ENCODE data around the gene MFSD2B. TPM values are rescaled to one million over a fixed set of nuclear protein-coding genes. Genes with fewer than 3 reads are reported as not detected.

Gene MFSD2B, protein sequence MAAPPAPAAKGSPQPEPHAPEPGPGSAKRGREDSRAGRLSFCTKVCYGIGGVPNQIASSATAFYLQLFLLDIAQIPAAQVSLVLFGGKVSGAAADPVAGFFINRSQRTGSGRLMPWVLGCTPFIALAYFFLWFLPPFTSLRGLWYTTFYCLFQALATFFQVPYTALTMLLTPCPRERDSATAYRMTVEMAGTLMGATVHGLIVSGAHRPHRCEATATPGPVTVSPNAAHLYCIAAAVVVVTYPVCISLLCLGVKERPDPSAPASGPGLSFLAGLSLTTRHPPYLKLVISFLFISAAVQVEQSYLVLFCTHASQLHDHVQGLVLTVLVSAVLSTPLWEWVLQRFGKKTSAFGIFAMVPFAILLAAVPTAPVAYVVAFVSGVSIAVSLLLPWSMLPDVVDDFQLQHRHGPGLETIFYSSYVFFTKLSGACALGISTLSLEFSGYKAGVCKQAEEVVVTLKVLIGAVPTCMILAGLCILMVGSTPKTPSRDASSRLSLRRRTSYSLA
- total RNA-seq = not detected in 2 replicates

- ChIA-PET CTCF (interaction anchor here (1.0 kb wide), 1 partner anchor 10 kb away, joined by 3 read pairs; no protein-coding TSS in a partner anchor), POLR2A (no interaction called here)
- no peaks in the 10 kb centered on the region for H3K4me1 Mint-ChIP-seq
- TF ChIP-seq, protein P1, sequence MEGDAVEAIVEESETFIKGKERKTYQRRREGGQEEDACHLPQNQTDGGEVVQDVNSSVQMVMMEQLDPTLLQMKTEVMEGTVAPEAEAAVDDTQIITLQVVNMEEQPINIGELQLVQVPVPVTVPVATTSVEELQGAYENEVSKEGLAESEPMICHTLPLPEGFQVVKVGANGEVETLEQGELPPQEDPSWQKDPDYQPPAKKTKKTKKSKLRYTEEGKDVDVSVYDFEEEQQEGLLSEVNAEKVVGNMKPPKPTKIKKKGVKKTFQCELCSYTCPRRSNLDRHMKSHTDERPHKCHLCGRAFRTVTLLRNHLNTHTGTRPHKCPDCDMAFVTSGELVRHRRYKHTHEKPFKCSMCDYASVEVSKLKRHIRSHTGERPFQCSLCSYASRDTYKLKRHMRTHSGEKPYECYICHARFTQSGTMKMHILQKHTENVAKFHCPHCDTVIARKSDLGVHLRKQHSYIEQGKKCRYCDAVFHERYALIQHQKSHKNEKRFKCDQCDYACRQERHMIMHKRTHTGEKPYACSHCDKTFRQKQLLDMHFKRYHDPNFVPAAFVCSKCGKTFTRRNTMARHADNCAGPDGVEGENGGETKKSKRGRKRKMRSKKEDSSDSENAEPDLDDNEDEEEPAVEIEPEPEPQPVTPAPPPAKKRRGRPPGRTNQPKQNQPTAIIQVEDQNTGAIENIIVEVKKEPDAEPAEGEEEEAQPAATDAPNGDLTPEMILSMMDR (IDR thresholded peaks at IDR 0.05) = no peak
- no peak for DNase-seq
- intact Hi-C loops (cut with micrococcal nuclease) = loop anchor here (10.0 kb wide), 1 partner anchor 145 kb away; no protein-coding TSS in a partner anchor
- no peak for ATAC-seq (ENCODE audit: low read depth)
- H3K36me3 Mint-ChIP-seq (ENCODE audit: low read depth) = no peaks in the 10 kb centered on the region
- no peak within 1 kb of the TSS for H3K4me3 Mint-ChIP-seq
- no peaks in the 10 kb centered on the region for H3K9me3 Mint-ChIP-seq
- no peak within 1 kb of the TSS for H3K27ac Mint-ChIP-seq
- H3K27me3 Mint-ChIP-seq = peaks cover 19% of the 10 kb centered on the region
Observed at GRCh38 chr2:24009680-24010476, at the start of gene MFSD2B. TSS of gene MFSD2B (plus strand) at chr2:24010085. CDS start at chr2:24010097, 12 bp downstream.

GRCh38 chr2:23967846-23968245 lies 42.0 kb upstream of the MFSD2B start:
- no peak overlapping the region for H3K27ac Mint-ChIP-seq
- POLR2A ChIA-PET = no interaction called here

GRCh38 chr2:23976883-23977282 lies 33.0 kb upstream of the MFSD2B start:
- TF ChIP-seq, protein P1 (IDR thresholded peaks at IDR 0.05) = no peak
- no peaks in the 10 kb centered on the region for H3K9me3 Mint-ChIP-seq
- no peaks in the 10 kb centered on the region for H3K4me1 Mint-ChIP-seq
- no peak overlapping the region for H3K4me3 Mint-ChIP-seq
- ChIA-PET POLR2A (no interaction called here), CTCF (no interaction called here)
- no peak overlapping the region for H3K27ac Mint-ChIP-seq
- no peaks in the 10 kb centered on the region for H3K27me3 Mint-ChIP-seq
- DNase-seq = no peak
- no peak for ATAC-seq (ENCODE audit: low read depth)
- H3K36me3 Mint-ChIP-seq (ENCODE audit: low read depth) = peaks cover 31% of the 10 kb centered on the region
- intact Hi-C loops (cut with micrococcal nuclease) = no loop called here

More at GRCh38 chr2:23967846-23968245, 42.0 kb upstream of the MFSD2B start:
- TF ChIP-seq, protein P1 (IDR thresholded peaks at IDR 0.05) = no peak
- Mint-ChIP-seq H3K4me1 (no peaks in the 10 kb centered on the region), H3K27me3 (no peaks in the 10 kb centered on the region), H3K9me3 (no peaks in the 10 kb centered on the region), H3K36me3 (ENCODE audit: low read depth) (peaks cover 22% of the 10 kb centered on the region), H3K4me3 (no peak overlapping the region)
- DNase-seq (no peak), ATAC-seq (ENCODE audit: low read depth) (no peak)
- intact Hi-C loops (cut with micrococcal nuclease) = no loop called here
- CTCF ChIA-PET = no interaction called here

DNA sequence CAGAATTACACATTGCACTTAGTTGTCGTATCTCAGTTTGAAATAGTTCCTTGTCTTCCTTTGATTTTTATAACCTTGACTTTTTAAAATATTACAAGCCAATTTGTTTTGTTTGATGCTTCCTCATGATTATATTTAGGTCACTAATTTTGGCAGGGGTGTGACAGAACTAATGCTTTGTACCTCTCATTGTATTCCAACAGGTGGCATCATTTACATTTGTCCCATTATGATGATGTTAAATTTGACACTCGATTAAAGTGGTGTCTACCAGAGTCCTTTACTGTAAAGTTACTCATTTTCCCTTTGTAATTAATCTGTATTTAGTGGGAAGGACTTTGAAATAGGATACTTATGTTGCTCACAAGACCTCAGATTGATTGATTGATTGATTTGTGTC lies 21.5 kb upstream of the MFSD2B start:
- ChIA-PET POLR2A (no interaction called here), CTCF (no interaction called here)
- H3K9me3 Mint-ChIP-seq = no peaks in the 10 kb centered on the region
- ATAC-seq (ENCODE audit: low read depth) (no peak), DNase-seq (no peak)
- no peak overlapping the region for H3K4me3 Mint-ChIP-seq
- intact Hi-C loops (cut with micrococcal nuclease) = loop anchor here (1.0 to 10.0 kb wide), 4 partner anchors 62 to 394 kb away; partner anchors contain the start of genes ATAD2B and TP53I3
- H3K27me3 Mint-ChIP-seq = no peaks in the 10 kb centered on the region
- peaks cover 17% of the 10 kb centered on the region for H3K36me3 Mint-ChIP-seq (ENCODE audit: low read depth)
- H3K27ac Mint-ChIP-seq = no peak overlapping the region
- TF ChIP-seq, protein P1 (IDR thresholded peaks at IDR 0.05) = no peak
- no peaks in the 10 kb centered on the region for H3K4me1 Mint-ChIP-seq

DNA sequence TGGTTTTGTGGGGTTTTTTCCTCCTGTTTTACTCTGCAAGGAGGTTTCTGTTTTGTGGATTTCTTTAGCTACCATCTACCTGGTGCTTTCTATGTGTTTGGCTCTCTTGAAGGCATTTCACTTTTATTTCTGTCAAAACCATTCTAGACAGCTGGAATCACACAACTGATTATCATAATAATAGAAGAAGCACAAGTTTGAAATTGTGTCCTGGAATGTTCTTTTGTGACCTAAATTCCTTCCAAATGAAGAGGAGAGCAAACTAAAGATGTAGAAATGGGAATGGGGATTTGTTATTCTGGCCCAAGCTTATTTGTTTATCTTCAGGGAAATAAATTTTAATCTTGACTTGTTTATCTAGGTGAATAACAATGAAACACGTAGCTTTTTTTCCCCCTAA lies 17.0 kb upstream of the MFSD2B start:
- no peaks in the 10 kb centered on the region for H3K4me1 Mint-ChIP-seq
- no peaks in the 10 kb centered on the region for H3K27me3 Mint-ChIP-seq
- intact Hi-C loops (cut with micrococcal nuclease) = no loop called here
- H3K36me3 Mint-ChIP-seq (ENCODE audit: low read depth) = peaks cover 3% of the 10 kb centered on the region
- H3K27ac Mint-ChIP-seq = no peak overlapping the region
- DNase-seq (no peak), ATAC-seq (ENCODE audit: low read depth) (no peak)
- ChIA-PET POLR2A (no interaction called here), CTCF (no interaction called here)
- no peak overlapping the region for H3K4me3 Mint-ChIP-seq
- no peaks in the 10 kb centered on the region for H3K9me3 Mint-ChIP-seq
- TF ChIP-seq, protein P1 (IDR thresholded peaks at IDR 0.05) = no peak
